GM19455 (cell line): ENCODE measurements around the gene CFAP73.
A peak's percentile ranks its signal among the peaks of the same experiment; 100 is the strongest.
"Not testable (repeated sequence)": the region's sequence is repeated elsewhere in the genome, so short reads cannot be mapped to it uniquely, and the experiment has no call there.

Source experiments
- ATAC-seq: cut with Tn5 transposase; IDR thresholded peaks from one replicate; pipeline ENCODE4 v1.9.1; 2021; ENCODE audit not compliant: unreplicated experiment

Gene CFAP73

DNA sequence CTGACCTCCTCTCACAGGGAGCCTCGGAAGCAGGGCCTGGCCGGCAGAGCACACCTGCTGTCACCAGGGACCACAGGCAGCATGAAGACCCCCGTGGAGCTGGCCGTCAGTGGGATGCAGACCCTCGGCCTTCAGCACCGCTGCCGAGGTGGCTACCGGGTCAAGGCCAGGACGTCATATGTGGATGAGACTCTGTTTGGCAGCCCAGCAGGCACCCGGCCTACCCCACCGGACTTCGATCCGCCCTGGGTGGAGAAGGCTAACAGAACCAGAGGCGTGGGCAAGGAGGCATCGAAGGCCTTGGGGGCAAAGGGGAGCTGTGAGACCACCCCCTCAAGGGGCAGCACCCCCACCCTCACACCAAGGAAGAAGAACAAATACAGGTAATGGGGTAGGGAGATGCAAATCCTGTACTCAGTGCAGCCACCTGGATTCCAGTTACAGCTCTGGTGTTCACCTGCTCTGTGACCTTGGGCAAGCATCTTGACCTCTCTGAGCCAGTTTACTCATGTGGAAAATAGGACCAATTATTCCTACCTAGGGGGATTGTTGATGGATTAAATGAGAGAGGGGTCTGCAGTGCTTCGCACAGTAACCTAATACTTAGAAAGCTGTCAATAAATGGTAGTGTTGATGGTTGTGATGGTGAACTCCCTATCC lies 37.3 kb downstream of the CFAP73 start:
- ATAC-seq: no peak

DNA sequence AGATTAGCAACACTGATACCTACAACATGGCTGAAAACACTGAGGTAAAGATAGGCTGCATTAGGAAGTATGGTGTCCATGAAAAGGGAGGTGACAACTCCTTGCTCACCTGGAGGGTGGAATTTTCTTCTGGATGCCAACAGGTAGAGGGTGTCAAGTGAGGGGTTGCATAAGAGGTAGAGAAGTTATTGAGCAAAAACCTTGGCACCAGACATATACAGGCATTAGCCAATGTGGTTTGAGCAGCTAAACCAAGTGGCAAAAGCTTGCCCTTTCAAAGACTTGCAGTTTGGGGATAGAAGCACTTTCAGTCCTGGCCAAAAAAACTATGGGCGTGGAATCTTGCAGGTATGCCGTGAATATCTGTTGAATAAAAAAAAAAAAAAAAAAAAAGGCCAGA lies 39.8 kb downstream of the CFAP73 start:
- no peak for ATAC-seq

DNA sequence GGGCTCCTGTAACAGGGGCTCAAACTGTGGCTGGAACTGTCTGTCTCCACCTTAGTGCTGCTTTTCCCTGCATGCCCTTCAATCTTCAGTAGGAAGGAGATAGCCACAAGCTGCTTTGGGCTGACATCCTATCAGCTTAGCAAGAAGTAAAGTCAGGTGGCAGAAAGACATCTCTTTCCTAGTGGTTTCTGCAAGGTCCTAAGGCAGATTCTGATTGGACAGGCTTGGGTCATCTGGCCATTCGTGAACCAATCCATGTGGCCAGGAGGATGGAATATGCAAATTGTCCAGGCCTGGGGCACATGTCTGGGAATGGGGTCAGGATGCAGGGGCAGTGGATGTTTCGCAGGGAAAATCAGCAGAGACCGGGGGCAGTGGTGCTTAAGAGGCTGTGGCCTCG lies 41.2 kb downstream of the CFAP73 start:
- ATAC-seq: no peak

DNA sequence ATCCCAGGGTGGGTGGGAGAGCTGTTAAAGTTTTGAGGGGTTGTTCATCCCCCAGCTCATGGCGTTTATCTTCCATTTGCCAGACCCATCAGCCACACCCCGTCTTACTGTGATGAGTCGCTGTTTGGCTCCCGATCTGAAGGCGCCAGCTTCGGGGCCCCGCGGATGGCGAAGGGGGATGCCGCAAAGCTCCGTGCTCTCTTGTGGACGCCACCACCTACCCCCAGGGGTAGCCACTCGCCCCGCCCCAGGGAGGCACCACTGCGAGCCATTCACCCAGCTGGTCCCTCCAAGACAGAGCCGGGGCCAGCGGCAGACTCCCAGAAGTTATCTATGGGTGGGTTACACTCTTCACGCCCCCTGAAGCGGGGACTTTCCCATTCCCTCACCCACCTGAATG lies 41.7 kb downstream of the CFAP73 start:
- no peak for ATAC-seq

DNA sequence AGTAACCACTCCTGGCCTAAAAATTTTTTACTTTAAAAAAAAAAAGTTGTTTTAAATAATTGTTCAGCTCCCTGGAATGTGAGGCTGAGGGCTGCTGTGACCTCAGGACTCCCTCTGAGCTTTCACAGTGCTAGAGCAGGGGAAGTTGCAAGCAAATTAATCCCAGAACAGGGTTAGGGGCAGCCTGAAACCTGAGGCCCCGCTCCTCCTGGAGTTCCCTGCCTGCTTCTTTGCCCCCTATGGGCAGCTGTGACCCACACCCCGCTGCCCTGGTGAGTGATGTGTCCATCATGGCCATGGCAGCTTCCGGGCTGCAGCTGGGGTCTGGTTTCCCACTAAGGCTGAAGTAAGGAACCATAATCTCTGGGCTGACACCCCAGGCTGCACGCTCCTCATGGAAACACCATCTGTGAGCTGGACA lies 45.5 kb downstream of the CFAP73 start:
- no peak for ATAC-seq

DNA sequence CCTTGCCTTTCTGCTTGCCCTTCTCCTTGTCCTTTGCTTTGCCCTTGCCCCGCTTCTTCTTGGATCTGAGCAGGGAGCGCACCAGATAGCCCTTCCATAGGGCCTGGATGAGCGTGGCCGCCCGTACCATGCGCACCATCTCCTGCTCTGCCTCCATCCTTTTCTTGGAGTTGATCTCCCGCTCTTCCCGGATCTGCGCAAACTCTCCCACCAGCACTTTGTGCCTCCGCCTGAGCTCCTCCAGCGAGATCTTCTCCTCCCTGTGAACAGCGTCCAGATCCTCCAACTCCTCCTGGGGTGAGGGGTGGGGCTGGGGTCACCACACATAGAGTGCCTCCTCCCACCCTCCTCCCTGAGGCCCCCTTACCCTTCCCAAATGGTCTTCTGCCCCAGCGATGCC lies 46.1 kb downstream of the CFAP73 start:
- no peak for ATAC-seq

DNA sequence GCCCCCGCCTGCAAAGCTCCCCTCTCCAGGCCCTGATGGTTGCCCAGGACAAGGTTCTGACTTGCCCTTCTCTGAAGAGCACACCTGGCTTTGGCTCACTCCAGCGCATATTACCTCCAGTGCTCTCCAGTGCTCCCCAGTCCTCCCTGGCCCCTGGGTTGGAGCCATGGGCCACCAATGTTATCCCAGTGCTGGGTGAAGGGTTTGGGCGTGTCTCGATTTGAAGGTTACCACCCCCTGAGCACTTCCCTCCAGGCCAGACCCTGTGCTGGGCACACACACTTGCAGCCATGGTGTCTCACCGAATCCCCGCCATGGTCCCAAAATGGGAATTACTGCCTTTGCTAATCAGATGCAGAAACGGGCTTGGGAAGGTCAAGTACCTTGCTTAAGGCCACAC lies 47.1 kb downstream of the CFAP73 start:
- no peak for ATAC-seq

DNA sequence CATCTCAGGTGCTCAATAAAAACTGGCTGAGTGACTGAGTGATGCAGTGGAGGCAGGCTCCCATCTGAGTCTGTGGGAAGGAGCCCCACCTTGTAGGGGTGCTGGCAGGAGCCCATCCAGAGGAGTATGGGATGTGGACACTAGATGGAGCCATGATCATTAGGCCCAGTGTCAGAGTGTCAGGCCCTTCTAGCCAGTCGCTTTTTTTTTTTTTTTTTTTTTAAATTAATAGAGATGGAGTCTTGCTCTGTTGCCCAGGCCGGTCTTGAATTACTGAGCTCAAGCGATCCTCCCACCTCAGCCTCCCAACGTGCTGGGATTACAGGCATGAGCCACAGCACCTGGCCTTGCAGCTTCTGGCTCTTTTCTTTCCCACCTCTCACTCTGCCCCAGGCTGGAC lies 47.5 kb downstream of the CFAP73 start:
- ATAC-seq: peak; percentile 66

DNA sequence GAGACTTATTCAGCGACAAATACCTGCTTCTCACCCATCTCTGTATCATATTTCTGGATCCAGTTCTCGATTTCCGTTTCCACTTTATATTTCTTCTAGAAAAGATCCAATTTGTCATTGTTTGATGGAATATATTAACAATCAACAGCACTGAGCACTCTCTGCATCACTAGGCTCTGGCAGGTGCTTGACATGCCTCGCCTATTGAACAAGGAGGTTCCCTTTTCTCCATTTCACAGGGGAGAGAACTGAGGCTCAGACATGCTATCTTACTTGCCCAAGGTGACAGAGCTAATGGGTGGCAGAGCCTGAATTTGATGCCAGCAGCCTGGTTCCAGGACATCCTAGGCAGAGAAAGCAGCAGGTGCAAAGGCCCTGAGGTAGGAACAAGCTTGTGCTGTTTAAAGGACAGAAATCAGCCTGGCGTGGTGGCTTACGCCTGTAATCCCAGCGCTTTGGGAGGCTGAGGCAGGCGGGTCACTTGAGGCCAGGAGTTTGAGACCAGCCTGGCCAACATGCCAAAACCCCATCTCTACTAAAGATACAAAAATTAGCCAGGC lies 48.1 kb downstream of the CFAP73 start:
- ATAC-seq: no peak

DNA sequence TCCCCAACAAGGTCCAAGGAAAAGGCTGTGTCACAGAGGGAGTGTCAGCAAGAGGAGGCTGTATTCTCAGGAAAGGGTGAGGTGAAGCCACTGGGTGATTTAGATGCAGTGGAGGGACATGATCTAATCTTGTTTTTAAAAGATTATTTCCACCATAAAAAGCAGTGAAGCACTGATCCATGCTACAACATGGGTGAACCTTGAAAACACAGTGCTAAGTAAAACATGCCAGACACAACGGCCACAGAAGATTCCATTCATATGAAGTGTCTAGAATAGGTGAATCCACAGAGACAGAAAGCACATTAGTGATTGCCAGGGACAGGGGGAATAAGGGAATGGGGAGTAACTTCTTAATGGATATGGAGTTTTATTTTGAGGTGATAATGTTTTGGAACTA lies 48.8 kb downstream of the CFAP73 start:
- ATAC-seq: no peak

DNA sequence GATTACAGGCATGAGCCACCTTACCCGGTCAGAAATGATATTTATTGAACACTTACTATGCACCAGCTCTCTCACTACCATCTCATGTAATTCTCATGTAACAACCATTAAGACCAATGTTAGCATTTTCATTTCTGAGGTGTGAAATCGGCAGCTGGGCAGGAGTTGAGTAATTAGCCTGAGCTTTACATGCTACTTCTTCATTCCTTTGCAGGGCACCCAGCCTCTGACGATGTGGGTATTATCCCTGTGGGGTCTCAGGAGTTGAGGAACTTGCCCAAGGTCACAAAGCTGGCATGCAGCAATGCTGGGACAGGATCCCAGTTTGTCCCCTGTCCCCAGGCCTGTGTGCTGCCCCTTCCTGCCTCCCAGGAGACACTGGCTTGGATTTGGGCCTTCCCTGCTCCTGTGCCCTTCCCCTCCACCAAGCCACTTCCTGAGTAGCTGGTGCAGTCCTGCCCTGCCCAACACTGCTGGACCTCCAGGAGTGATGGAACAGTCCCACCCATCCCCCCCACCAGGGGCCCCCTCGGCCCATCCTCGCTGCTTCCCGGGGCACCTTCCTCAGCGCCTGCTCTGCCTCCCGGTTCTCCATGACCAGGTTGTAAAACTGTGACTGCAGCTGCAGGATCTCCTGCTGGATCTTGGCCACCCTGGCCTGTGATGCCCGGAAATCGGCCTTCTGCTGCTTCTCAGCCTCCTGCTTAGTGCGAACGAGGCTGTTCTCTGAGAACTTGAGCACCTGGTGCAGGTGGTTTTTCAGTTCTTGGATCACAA lies 50.7 kb downstream of the CFAP73 start:
- no peak for ATAC-seq

DNA sequence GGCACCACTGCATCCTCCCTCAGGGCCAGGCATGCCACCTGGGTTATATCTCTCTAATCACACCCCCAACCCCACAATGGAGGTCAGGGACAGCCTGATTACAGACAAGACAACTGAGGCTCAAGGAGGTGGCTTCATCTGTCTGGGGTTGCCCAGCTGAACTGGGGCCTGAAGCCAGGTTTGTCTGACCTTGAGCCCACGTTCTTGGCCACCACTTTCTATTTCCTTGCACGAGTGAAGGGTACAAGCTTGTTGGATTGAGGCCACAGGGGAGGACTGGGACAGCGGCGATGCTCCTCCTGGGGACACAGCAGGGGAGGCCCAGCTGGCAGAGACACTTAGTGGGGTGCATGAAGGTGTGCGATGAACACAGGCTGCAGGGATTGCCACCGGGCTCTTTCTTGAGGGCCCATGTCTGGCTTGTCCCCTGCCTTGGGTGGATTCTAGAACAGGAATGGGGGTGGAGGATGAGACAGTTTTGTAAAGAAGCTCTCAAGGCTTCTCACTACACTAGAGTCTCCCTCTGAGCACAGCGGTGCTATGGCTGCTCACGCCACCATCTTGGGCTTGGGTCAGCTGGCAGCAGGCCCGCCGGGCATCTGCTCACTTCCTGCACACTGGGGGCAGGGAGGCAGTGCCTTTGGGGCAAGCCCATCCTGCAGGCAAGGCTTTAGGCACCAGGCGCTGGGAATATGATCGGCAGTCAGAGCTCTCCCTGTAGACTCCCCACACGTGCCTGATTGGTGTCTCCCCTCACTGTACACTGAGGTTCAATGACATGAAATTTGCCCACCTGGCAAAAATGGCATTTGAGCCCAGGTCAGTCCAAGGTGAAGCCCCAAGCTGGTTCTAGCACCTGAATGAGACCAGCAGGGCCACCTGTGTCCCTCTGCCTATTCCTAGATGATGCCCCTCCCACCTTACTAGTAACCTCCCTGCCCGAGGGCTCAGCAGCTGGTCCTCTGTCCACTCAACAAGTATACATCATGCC lies 52.0 kb downstream of the CFAP73 start:
- no peak for ATAC-seq

DNA sequence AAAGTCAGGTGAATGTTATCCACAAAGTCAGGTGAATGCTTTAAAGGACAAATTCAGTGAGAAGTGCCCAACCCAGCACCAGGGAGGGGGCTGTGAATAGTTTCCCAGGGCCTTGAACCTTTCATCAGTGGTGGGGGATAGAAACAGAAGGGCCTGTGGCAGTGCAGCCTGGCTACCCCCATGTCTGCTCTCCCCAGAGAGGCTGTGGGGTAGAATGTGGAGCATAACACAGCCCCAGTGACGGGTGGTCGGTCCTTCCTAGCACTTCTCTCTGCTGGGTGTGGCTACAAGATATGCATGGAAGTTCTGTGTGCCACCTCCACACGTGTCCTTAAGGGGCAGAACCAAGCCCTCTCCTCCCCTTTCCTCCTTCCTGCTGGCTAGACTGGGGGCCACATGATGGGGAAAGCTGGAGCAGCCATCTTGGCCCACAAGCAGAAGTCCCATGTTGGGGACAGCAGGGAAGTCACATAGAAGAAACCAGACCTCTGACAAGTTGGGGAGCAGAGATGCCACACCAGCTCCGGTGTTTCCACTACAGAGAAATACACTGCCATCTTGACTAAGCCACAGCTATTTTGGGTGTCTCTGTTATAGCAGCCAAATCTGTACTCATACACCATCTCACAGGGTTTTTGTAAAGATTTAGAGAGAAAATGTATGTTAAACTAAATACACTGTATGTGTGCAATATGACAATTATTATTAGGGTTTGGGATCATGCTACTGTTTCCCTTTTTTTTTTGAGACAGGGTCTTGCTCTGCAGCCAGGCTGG lies 53.0 kb downstream of the CFAP73 start:
- no peak for ATAC-seq

DNA sequence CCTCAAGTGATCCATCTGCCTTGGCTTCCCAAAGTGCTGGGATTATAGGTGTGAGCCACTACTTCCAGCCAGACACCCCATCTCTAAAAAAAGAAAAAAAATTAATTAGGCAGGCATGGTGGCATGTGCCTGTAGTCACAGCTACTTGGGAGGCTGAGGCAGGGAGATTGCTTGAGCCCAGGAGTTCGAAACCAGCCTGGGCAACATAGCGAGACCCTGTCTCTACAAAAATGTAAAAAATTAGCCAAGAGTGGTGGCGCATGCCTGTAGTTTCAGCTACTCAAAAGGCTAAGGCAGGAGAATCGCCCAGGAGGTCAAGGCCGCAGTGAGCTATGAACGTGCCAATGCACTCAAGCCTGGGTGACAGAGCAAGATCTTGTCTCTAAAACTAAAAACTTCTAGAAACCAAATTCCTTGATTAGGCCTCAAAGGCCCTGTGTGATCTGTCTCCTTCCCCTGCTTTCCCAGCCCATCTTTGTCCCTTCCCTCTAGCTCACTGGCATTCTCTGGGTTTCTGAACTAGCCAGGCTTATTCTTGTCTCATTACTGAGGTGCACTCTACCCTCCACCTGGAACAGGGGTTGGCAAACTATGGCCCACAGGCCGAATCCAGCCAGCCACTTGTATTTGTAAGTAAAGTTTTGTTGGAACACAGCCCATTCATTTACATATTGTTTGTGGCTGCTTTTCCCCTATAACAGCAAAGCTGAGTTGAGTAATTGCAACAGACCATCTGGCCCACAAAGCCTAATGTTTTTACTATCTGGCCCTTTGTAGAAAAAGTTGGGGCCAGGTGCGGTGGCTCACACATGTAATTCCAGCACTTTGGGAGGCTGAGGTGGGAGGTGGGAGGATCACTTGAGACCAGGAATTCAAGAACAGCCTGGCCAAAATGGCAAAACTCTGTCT lies 54.6 kb downstream of the CFAP73 start:
- ATAC-seq: no peak

DNA sequence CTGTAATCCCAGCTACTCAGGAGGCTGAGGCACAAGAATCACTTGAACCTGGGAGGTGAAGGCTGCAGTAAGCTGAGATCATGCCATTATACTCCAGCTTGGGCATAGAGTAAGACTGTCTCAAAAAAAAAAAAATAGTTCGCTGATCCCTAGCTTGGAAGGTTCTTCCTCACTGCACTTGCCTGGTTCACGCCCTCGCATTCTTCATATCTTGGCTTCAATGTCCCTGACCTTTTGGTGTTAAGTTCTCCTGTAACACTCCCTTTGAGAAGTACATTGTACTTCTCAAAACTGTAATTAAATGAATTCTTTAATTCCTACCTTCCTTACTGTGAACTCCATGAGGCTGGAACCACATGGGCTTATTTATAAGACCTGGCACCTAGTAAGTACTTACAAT lies 55.3 kb downstream of the CFAP73 start:
- ATAC-seq: no peak

DNA sequence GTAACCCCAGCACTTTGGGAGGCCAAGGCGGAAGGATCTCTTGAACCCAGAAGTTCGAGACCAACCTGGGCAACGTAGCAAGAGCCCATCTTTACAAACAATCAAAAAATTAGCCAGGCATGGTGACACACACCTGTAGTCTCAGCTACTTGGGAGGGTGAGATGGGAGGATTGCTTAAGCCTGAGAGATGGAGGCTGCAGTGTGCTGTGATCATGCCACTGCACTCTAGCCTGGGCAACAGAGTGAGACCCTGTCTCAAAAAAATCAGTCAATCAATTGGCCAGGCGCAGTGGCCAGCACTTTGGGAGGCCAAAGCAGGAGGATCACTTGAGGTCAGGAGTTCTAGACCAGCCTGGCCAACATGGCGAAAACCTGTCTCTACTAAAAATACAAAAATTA lies 57.3 kb downstream of the CFAP73 start:
- not testable (repeated sequence) for ATAC-seq

DNA sequence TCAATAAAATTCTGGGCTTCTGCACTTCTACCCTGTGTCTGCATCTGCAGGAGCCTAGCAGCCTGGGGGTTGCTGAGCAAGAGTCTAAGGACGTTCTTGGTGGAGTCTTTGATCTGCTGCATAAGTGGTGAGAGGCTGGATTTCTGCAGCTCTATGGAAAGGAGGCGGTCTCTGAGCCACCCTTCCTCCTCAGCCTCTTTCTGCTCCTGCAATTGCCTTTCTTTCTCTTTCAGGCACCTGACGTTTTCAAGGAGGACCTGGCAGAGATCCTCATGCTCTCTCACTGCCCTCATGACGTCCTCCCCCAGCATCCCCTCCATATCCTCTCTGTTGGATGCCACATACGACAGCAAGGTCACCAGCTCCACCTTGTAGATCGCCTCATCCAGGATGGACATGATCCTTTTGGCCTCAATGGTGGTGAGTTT lies 58.1 kb downstream of the CFAP73 start:
- ATAC-seq: no peak

DNA sequence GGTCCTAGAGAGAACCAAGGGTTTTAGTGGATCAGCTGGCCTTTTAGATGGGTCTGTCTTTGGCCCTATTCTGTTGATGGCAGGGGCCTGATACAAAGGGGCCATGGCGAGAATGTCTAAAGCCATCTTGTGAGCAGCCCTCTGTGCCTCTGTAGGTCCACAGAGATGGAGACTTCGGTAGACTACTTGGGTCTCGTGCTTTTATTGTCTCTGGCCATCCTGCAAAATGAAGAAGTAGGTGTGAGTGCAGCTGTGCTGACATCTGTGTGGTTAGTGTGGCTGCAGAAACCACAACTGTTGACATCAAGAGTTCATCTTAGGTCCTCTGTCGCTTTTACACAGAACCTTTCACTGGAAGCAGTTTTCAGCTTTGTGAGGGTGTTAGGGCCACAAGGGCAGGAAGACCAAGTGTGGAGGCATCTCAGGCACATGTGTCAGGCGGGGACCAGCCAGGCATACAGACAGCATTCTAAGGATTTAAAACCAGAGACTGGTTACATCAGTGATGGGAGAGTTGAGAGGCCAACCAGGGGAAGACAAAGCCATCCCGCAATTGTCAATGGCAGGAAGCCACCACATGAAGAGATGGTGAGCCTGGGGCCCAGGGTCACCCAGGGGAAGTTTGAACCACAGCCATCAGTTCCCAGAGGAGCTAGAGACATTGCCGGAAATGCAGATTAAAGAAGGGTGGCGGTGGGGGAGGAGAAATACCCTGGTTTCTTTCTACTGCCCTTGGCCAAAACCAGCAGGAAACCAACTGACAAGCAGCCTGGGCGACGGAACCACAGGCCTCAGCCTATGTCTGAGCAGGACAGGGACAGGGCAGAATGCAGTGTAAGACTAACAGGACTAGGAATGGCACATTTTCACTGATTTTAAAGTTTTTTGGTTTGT lies 58.8 kb downstream of the CFAP73 start:
- peak; percentile 79 for ATAC-seq
